Measurements from ENCODE around the gene FBXL7.

FBXL7 gene

DNA sequence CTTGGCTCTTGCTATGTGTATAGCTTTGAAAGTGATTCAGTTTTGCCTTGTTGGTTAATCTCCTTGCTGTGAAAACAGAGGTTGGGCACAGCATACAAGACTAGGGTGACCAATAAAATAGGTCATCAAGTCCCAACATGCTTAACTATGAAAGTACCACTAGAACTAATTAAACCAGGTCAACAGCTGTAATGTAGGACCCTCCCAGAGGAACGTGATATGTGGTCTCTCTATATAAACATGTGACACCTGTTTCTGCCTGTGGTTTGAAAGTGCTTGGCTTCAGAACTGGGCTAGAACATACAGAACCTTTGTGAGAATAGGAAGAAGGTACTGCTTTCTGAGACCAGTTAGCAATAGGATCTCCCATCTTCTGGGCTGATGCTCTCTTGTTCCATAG lies 297.1 kb downstream of the FBXL7 start:
- no peak overlapping the region for H3K27ac ChIP-seq
- TF ChIP-seq, protein P1, sequence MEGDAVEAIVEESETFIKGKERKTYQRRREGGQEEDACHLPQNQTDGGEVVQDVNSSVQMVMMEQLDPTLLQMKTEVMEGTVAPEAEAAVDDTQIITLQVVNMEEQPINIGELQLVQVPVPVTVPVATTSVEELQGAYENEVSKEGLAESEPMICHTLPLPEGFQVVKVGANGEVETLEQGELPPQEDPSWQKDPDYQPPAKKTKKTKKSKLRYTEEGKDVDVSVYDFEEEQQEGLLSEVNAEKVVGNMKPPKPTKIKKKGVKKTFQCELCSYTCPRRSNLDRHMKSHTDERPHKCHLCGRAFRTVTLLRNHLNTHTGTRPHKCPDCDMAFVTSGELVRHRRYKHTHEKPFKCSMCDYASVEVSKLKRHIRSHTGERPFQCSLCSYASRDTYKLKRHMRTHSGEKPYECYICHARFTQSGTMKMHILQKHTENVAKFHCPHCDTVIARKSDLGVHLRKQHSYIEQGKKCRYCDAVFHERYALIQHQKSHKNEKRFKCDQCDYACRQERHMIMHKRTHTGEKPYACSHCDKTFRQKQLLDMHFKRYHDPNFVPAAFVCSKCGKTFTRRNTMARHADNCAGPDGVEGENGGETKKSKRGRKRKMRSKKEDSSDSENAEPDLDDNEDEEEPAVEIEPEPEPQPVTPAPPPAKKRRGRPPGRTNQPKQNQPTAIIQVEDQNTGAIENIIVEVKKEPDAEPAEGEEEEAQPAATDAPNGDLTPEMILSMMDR (conservative IDR thresholded peaks at IDR 0.05; ENCODE audit: low read depth): no peak
- no peak for DNase-seq (ENCODE audit: low spot score)
- POLR2A ChIA-PET (ENCODE audit: low non-redundant PET): no interaction called here
- CTCF ChIA-PET: no interaction called here

GRCh38 chr5:15798006-15798405 lies 298.0 kb downstream of the FBXL7 start:
- no peak for DNase-seq (ENCODE audit: low spot score)
- CTCF ChIA-PET: no interaction called here
- no peak overlapping the region for H3K27ac ChIP-seq
- POLR2A ChIA-PET (ENCODE audit: low non-redundant PET): no interaction called here
- TF ChIP-seq, protein P1 (conservative IDR thresholded peaks at IDR 0.05; ENCODE audit: low read depth): no peak

DNA sequence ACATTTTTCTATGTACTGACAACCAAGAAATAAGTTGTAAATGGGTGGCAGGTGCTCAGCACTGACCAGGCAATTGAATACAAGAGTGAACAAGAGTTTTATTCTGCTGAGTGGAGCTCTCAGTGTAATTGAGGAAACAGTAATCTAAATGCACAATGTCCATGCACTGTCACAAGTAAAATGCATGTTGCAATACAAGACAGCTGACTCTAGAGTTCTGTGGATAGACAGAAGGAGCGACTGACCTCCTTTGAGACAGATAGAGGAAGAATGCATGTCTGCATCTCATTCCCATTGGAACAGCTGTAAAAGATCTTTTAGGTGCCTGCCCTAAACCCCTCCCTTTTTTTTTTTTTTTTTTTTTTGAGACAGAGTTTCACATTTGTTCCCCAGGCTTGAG lies 299.0 kb downstream of the FBXL7 start:
- POLR2A ChIA-PET (ENCODE audit: low non-redundant PET): no interaction called here
- CTCF ChIA-PET: no interaction called here
- no peak overlapping the region for H3K27ac ChIP-seq
- no peak for DNase-seq (ENCODE audit: low spot score)
- TF ChIP-seq, protein P1 (conservative IDR thresholded peaks at IDR 0.05; ENCODE audit: low read depth): no peak

GRCh38 chr5:15799612-15800011 lies 299.6 kb downstream of the FBXL7 start:
- TF ChIP-seq, protein P1 (conservative IDR thresholded peaks at IDR 0.05; ENCODE audit: low read depth): no peak
- CTCF ChIA-PET: interaction anchor here (0.6 kb wide), 1 partner anchor 89 kb away, joined by 3 read pairs; no protein-coding TSS in a partner anchor
- H3K27ac ChIP-seq: no peak overlapping the region
- POLR2A ChIA-PET (ENCODE audit: low non-redundant PET): no interaction called here
- DNase-seq (ENCODE audit: low spot score): no peak

- H3K27ac ChIP-seq: no peak overlapping the region
- POLR2A ChIA-PET (ENCODE audit: low non-redundant PET): no interaction called here
- TF ChIP-seq, protein P1 (conservative IDR thresholded peaks at IDR 0.05; ENCODE audit: low read depth): no peak
- no peak for DNase-seq (ENCODE audit: low spot score)
- CTCF ChIA-PET: no interaction called here
Measured at GRCh38 chr5:15803280-15803679, 303.3 kb downstream of the FBXL7 start.

GRCh38 chr5:15806613-15807012 lies 306.6 kb downstream of the FBXL7 start:
- CTCF ChIA-PET: no interaction called here
- H3K27ac ChIP-seq: no peak overlapping the region
- TF ChIP-seq, protein P1 (conservative IDR thresholded peaks at IDR 0.05; ENCODE audit: low read depth): no peak
- DNase-seq (ENCODE audit: low spot score): no peak
- POLR2A ChIA-PET (ENCODE audit: low non-redundant PET): no interaction called here

DNA sequence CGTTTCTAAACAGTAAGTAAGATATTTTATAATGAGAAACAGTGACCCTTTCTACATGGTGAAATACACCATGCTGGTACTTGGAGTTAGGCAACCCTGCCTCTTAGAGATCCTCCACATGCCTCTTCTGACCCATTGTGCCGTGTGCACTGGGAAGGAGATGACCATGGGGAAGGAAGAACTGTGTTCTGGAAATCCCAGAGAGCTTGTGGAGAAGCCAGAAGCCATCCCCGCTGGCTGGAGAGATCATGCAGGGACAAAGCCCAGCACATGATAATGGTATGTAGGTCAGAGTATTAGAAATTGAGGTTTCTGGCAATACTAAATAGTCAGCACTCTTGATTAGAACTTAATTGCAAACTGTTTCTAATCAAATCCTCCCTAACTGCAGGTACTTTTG lies 307.3 kb downstream of the FBXL7 start:
- DNase-seq (ENCODE audit: low spot score): no peak
- CTCF ChIA-PET: no interaction called here
- no peak overlapping the region for H3K27ac ChIP-seq
- POLR2A ChIA-PET (ENCODE audit: low non-redundant PET): no interaction called here
- TF ChIP-seq, protein P1 (conservative IDR thresholded peaks at IDR 0.05; ENCODE audit: low read depth): no peak
